HTR-8/SVneo (cell line): Measurements from ENCODE around the gene EPC2.
A peak's percentile ranks its signal among the peaks of the same experiment; 100 is the strongest.

ENCODE experiments used
- DNase-seq: peaks from one replicate; pipeline ENCODE4 v3.0.0; 2011; ENCODE audit warnings: low spot score, mixed read lengths; ENCODE audit not compliant: insufficient read length
- FAIRE-seq: peaks from 2 replicates; lab custom pipeline; 2011; peaks lifted over from hg19 to GRCh38; lab: Jason Lieb, UNC

EPC2 gene, protein sequence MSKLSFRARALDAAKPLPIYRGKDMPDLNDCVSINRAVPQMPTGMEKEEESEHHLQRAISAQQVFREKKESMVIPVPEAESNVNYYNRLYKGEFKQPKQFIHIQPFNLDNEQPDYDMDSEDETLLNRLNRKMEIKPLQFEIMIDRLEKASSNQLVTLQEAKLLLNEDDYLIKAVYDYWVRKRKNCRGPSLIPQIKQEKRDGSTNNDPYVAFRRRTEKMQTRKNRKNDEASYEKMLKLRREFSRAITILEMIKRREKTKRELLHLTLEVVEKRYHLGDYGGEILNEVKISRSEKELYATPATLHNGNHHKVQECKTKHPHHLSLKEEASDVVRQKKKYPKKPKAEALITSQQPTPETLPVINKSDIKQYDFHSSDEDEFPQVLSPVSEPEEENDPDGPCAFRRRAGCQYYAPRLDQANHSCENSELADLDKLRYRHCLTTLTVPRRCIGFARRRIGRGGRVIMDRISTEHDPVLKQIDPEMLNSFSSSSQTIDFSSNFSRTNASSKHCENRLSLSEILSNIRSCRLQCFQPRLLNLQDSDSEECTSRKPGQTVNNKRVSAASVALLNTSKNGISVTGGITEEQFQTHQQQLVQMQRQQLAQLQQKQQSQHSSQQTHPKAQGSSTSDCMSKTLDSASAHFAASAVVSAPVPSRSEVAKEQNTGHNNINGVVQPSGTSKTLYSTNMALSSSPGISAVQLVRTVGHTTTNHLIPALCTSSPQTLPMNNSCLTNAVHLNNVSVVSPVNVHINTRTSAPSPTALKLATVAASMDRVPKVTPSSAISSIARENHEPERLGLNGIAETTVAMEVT

GRCh38 chr2:148643998-148644882, at the start of gene EPC2:
EPC2 (plus strand) TSS chr2:148644751; CDS start chr2:148645018, 267 bp downstream.
- FAIRE-seq: peak; percentile 95

DNA sequence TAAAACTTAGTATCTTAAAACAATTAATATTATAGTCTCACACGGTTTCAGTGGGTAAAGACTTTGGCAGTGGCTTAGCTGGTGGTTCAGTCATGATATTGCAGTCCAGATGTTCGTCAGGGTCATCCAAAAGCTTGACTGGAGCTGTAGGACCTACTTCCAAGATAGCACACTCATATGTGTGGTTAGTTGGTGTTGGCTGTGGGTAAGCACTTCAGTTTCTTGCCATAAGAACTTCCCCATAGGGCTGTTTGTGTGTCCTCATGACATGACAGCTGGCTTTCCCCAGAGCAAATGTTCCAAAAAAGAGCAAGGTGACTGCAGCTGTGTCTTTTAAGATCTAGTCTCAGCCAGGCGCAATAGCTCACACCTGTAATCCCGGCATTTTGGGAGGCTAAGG, 48.5 kb upstream of the EPC2 start:
- FAIRE-seq: no peak
- no peak for DNase-seq

More at GRCh38 chr2:148643998-148644882, at the start of gene EPC2:
- peak; percentile 68 for DNase-seq

GRCh38 chr2:148599109-148599991, 45.2 kb upstream of the EPC2 start:
- peak; percentile 52 for FAIRE-seq
- no peak for DNase-seq

DNA sequence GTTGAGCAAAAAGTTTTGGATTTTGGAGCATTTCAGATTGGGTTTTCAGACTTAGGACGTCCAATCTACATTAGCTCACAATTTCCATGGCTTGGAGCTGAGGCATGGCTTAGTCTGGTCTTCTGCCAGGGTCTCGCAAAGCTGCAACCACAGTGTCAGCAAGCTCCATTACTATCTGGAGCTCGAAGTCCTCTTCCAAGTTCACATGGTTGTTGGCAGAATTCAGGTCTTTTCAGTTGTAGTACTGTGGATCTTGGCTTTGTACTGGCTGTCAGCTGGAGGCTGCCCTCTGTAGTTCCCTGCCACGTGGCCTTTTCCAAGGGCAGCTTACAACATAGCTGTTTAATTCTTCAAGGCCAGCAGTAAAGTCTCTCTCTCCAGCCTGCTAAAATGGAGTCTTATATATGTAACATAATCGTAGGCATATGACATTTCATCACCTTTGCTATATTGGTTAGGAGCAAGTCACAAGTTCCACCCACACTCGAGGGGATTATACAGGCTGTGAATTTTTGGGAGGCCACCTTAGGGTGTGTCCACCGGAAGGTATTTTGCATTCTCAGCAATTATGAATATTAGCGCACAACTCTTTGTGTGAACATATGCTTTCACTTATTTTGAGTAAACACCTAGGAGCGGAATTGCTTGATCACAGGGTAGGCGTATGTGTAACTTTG, 41.5 kb upstream of the EPC2 start:
- no peak for FAIRE-seq
- no peak for DNase-seq

DNA sequence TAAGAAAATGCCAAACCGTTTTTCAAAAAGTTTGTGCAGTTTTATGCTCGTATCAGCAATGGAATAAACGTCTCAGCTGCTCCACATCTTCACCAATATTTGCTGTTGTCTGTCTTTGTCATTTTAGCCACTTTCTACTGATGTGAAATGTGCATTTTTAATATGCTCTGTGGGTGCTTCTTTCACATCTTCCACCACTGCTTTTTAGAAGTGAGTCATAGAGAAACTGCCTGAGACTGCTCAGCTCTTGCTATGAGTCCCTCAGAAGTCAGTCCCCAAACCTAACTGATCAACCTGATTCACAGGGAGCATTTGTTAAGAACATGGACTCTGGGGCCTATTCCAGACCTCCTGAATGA, 41.0 kb upstream of the EPC2 start:
- FAIRE-seq: no peak

DNA sequence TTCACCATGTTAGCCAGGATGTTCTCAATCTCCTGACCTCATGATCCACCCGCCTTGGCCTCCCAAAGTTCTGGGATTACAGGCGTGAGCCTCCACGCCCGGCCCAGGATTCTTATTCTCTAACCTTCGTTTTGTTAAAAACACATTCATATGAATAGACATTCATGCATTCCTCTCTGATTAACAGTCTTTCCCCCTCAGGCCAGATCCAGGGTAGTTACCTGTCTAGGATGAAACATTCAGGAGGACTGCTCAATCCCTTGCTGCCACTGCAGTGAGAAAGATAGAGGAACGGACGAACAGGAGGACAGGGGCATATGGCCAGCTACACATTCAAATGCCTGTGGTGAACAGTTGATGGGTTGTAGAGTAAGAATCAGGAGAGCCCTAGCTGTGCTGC, 39.6 kb upstream of the EPC2 start:
- FAIRE-seq: no peak
- no peak for DNase-seq

More for the DNA sequence above, 41.0 kb upstream of the EPC2 start:
- DNase-seq: no peak

- FAIRE-seq: no peak
Measured at GRCh38 chr2:148607566-148607965, 37.0 kb upstream of the EPC2 start.

GRCh38 chr2:148613231-148614013, 31.1 kb upstream of the EPC2 start:
- DNase-seq (no peak), FAIRE-seq (no peak)

More at GRCh38 chr2:148607566-148607965, 37.0 kb upstream of the EPC2 start:
- DNase-seq: no peak

GRCh38 chr2:148614014-148614321, 30.6 kb upstream of the EPC2 start:
- DNase-seq (no peak), FAIRE-seq (no peak)

GRCh38 chr2:148614322-148615049, 30.1 kb upstream of the EPC2 start:
- peak; percentile 65 for DNase-seq
- peak; percentile 58 for FAIRE-seq

DNA sequence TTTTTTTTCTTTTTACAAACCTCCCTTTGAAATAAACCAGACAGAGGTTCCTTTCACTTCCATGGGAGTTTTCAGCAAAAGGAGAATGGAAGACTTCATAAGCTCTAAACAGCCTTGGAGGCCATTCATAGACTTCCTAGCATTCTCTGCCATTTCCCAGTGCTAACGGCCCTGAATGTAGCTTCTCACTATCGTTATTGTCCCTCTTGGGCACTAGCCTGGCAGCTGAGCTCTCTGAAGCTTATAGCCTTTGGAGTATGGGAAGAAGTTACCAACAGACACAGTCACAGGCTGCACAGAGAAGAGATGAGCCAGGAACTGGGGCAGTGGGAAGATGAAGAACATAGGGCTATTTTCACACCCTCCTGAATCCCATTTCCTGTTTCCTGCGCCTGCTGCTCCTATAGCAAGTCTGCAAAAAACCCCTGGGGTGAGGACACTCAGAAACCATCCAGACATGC, 29.1 kb upstream of the EPC2 start:
- DNase-seq (no peak), FAIRE-seq (no peak)

GRCh38 chr2:148616662-148617061, 27.9 kb upstream of the EPC2 start:
- FAIRE-seq (no peak), DNase-seq (no peak)

GRCh38 chr2:148617219-148617618, 27.3 kb upstream of the EPC2 start:
- DNase-seq (no peak), FAIRE-seq (no peak)

- no peak for DNase-seq
- FAIRE-seq: no peak
Measured at GRCh38 chr2:148619560-148620195, 24.9 kb upstream of the EPC2 start.

- FAIRE-seq: no peak
- no peak for DNase-seq
Measured at GRCh38 chr2:148622366-148622765, 22.2 kb upstream of the EPC2 start.

GRCh38 chr2:148623086-148623485, 21.5 kb upstream of the EPC2 start:
- DNase-seq (no peak), FAIRE-seq (no peak)

GRCh38 chr2:148627224-148627623, 17.3 kb upstream of the EPC2 start:
- DNase-seq: no peak
- FAIRE-seq: no peak
